Measurements from ENCODE around the gene RPS27. TPM values are rescaled to one million over a fixed set of nuclear protein-coding genes. Genes with fewer than 3 reads are reported as not detected.
"Not testable (repeated sequence)": the region's sequence is repeated elsewhere in the genome, so short reads cannot be mapped to it uniquely, and the experiment has no call there.

The RPS27 gene
- total RNA-seq, 1 experiment from 2014 or later: 1,783 TPM

- TSS peak; percentile 87 for BruUV-seq (replicated peaks)
- peak overlapping the region; percentile 75 for H3K4me3 Mint-ChIP-seq (ENCODE audit: low read depth, unreplicated experiment)
- TF ChIP-seq CTCF (IDR thresholded peaks at IDR 0.05; ENCODE audit: unreplicated experiment): no peak
- CTCF ChIA-PET: interaction anchor here (1.4 to 1.5 kb wide), 3 partner anchors 9 to 320 kb away, joined by 3 to 7 read pairs (median 4); partner anchors contain the start of gene ILF2
- H3K27ac Mint-ChIP-seq (ENCODE audit: unreplicated experiment): peak overlapping the region; percentile 99
- H3K36me3 Mint-ChIP-seq (ENCODE audit: insufficient read depth, unreplicated experiment): peaks cover 78% of the 10 kb centered on the region
- no peaks in the 10 kb centered on the region for H3K9me3 Mint-ChIP-seq (ENCODE audit: low read depth, unreplicated experiment)
- intact Hi-C loops (cut with micrococcal nuclease; ENCODE audit: unreplicated experiment): no loop called here
- DNase-seq: no peak
- H3K4me1 Mint-ChIP-seq (ENCODE audit: low read depth, unreplicated experiment): peaks cover 48% of the 10 kb centered on the region
- H3K27me3 Mint-ChIP-seq (ENCODE audit: unreplicated experiment): peaks cover 14% of the 10 kb centered on the region
These were observed 629 bp downstream of the RPS27 start for GRCh38 chr1:153991151-153991630.

- peaks cover 78% of the 10 kb centered on the region for H3K36me3 Mint-ChIP-seq (ENCODE audit: insufficient read depth, unreplicated experiment)
- CTCF ChIA-PET: interaction anchor here (0.6 kb wide), 1 partner anchor 452 kb away, joined by 4 read pairs; no protein-coding TSS in a partner anchor
- BruUV-seq (replicated peaks): no TSS peak
These were observed 1.2 kb downstream of the RPS27 start for GRCh38 chr1:153991806-153992205.

GRCh38 chr1:153995202-153995601, 4.6 kb downstream of the RPS27 start:
- no peak for DNase-seq
- peaks cover 69% of the 10 kb centered on the region for H3K36me3 Mint-ChIP-seq (ENCODE audit: insufficient read depth, unreplicated experiment)
- intact Hi-C loops (cut with micrococcal nuclease; ENCODE audit: unreplicated experiment): no loop called here
- CTCF ChIA-PET: no interaction called here
- H3K4me1 Mint-ChIP-seq (ENCODE audit: low read depth, unreplicated experiment): peaks cover 34% of the 10 kb centered on the region
- no peak for TF ChIP-seq CTCF (IDR thresholded peaks at IDR 0.05; ENCODE audit: unreplicated experiment)
- H3K27me3 Mint-ChIP-seq (ENCODE audit: unreplicated experiment): peaks cover 12% of the 10 kb centered on the region
- peak overlapping the region; percentile 70 for H3K27ac Mint-ChIP-seq (ENCODE audit: unreplicated experiment)
- BruUV-seq (replicated peaks): no TSS peak
- no peaks in the 10 kb centered on the region for H3K9me3 Mint-ChIP-seq (ENCODE audit: low read depth, unreplicated experiment)
- no peak overlapping the region for H3K4me3 Mint-ChIP-seq (ENCODE audit: low read depth, unreplicated experiment)

More at GRCh38 chr1:153991806-153992205, 1.2 kb downstream of the RPS27 start:
- Mint-ChIP-seq H3K27ac (ENCODE audit: unreplicated experiment) (peak overlapping the region; percentile 99), H3K27me3 (ENCODE audit: unreplicated experiment) (peaks cover 14% of the 10 kb centered on the region), H3K4me1 (ENCODE audit: low read depth, unreplicated experiment) (peaks cover 42% of the 10 kb centered on the region), H3K4me3 (ENCODE audit: low read depth, unreplicated experiment) (peak overlapping the region; percentile 75), H3K9me3 (ENCODE audit: low read depth, unreplicated experiment) (no peaks in the 10 kb centered on the region)
- intact Hi-C loops (cut with micrococcal nuclease; ENCODE audit: unreplicated experiment): no loop called here
- DNase-seq: no peak
- no peak for TF ChIP-seq CTCF (IDR thresholded peaks at IDR 0.05; ENCODE audit: unreplicated experiment)

GRCh38 chr1:153995640-153996039, 5.1 kb downstream of the RPS27 start:
- peaks cover 34% of the 10 kb centered on the region for H3K4me1 Mint-ChIP-seq (ENCODE audit: low read depth, unreplicated experiment)

GRCh38 chr1:153996882-153997281, 6.3 kb downstream of the RPS27 start:
- intact Hi-C loops (cut with micrococcal nuclease; ENCODE audit: unreplicated experiment): not testable (repeated sequence)

More at GRCh38 chr1:153995640-153996039, 5.1 kb downstream of the RPS27 start:
- no peak for TF ChIP-seq CTCF (IDR thresholded peaks at IDR 0.05; ENCODE audit: unreplicated experiment)
- Mint-ChIP-seq H3K9me3 (ENCODE audit: low read depth, unreplicated experiment) (no peaks in the 10 kb centered on the region), H3K36me3 (ENCODE audit: insufficient read depth, unreplicated experiment) (peaks cover 64% of the 10 kb centered on the region), H3K4me3 (ENCODE audit: low read depth, unreplicated experiment) (no peak overlapping the region), H3K27ac (ENCODE audit: unreplicated experiment) (peak overlapping the region; percentile 70), H3K27me3 (ENCODE audit: unreplicated experiment) (peaks cover 7% of the 10 kb centered on the region)
- DNase-seq: no peak
- CTCF ChIA-PET: no interaction called here
- intact Hi-C loops (cut with micrococcal nuclease; ENCODE audit: unreplicated experiment): no loop called here
- BruUV-seq (replicated peaks): no TSS peak

More at GRCh38 chr1:153996882-153997281, 6.3 kb downstream of the RPS27 start:
- DNase-seq; H3K27ac Mint-ChIP-seq (ENCODE audit: unreplicated experiment); H3K9me3 Mint-ChIP-seq (ENCODE audit: low read depth, unreplicated experiment); H3K4me3 Mint-ChIP-seq (ENCODE audit: low read depth, unreplicated experiment); H3K27me3 Mint-ChIP-seq (ENCODE audit: unreplicated experiment); BruUV-seq (replicated peaks): not testable (repeated sequence)
- H3K36me3 Mint-ChIP-seq (ENCODE audit: insufficient read depth, unreplicated experiment): peaks cover 52% of the 10 kb centered on the region
- peaks cover 34% of the 10 kb centered on the region for H3K4me1 Mint-ChIP-seq (ENCODE audit: low read depth, unreplicated experiment)
- CTCF ChIA-PET: interaction anchor here (0.6 kb wide), 1 partner anchor 1726 kb away, joined by 3 read pairs; no protein-coding TSS in a partner anchor

Measured in Calu3 (cell line).